Measurements from ENCODE around the gene GP5. TPM values are rescaled to one million over a fixed set of nuclear protein-coding genes. Genes with fewer than 3 reads are reported as not detected.

GP5 gene
- total and polyA plus RNA-seq, 9 of the 15 experiments (the other 6 are each of a cell fraction or from before 2014, with no cell fraction given), result 0.03 to 0.04 (median 0.04) TPM; not detected in 6

DNA sequence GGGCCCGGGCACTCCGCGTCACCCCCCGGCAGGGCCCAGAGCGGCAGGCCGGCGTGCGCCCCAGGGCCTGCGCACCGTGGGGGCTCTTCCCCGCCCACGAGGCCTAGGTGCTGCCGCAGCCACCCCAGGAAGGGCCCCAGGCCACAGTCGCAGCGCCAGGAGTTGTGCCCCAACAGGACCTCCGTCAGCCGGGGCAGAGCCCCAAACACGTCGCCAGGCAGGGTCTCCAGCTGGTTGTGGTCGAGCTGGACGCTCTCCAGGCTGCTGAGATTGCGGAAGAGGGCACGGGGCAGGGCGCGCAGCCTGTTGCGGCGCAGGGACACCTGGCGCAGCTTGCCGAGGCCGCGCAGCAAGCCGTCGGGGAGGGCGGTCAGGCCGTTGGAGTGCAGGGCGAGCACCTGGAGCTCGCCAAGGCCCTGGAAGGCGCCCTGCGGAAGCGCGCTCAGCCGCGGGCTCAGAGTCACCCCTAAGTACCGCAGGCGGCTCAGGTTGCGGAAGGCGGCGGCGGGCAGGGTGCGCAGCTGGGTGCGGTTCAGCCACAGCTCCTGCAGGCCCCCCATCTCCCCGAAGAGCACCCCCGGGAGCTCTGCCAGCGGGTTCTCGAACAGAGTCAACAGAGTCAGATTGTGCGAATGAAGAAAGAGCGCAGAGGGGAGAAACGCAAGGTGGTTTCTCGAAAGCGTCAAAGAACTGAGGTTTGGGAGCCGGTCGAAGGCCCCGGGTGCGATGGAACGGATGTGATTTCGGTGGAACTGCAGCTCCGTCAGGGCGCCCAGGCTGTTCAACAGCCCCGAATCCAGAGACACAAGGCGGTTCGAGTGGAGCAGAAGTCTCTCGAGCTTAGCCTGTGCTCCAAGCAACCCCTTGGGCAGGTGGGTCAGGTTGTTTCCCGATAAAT, 2.0 kb downstream of the GP5 start:
- Histone ChIP-seq H3K4me1 (replicated peaks in 1 of 2; ENCODE audit: control insufficient read depth in 2 of 2, insufficient read depth in 2 of 2, low read length in 2 of 2) (peaks cover 5 to 25% of the 10 kb centered on the region in 2 experiments; a peak in 4 of 5 replicates), H3K36me3 (ENCODE audit: control insufficient read depth, insufficient read depth, low read length) (no peaks in the 10 kb centered on the region), H2AFZ (ENCODE audit: low read depth, low read length) (no peak overlapping the region), H3K4me2 (ENCODE audit: insufficient read depth, low read length) (no peak overlapping the region), H3K27ac (ENCODE audit: extremely low read depth, low read depth, low read length) (no peak overlapping the region), H3K27me3 (ENCODE audit: control insufficient read depth in 2 of 2, insufficient read depth in 2 of 2, low read length in 2 of 2) (peaks cover 0 to 4% of the 10 kb centered on the region in 2 experiments; a peak in 1 of 5 replicates), H3K9me3 (replicated peaks; ENCODE audit: control insufficient read depth, insufficient read depth, low read depth, low read length) (no peaks in the 10 kb centered on the region), H4K20me1 (replicated peaks; ENCODE audit: control insufficient read depth, insufficient read depth, low read length) (no peaks in the 10 kb centered on the region), H3K79me2 (ENCODE audit: control insufficient read depth, insufficient read depth, low read length) (no peaks in the 10 kb centered on the region), H3K4me3 (no peak overlapping the region), H3K9ac (ENCODE audit: insufficient read depth in 1 of 2, low read depth in 2 of 2, low read length in 2 of 2) (no peak overlapping the region; a peak in 1 of 4 replicates), H3K9me1 (ENCODE audit: control insufficient read depth, insufficient read depth, low read length) (no peaks in the 10 kb centered on the region)
- ATAC-seq (no peak), DNase-seq (ENCODE audit: extremely low read depth in 1 of 4, low spot score in 3 of 4) (no peak), FAIRE-seq (no peak)
- ChIA-PET CTCF (ENCODE audit: low intra/inter-chr PET ratio) (no interaction called here), POLR2A (interaction anchor here (0.6 to 2.0 kb wide), 7 partner anchors 11 to 170 kb away, joined by 3 to 7 read pairs (median 3); no protein-coding TSS in a partner anchor)
- in situ Hi-C loops (cut with MboI) (no loop called here), intact Hi-C loops (cut with micrococcal nuclease) (no loop called here)
- WGBS (ENCODE audit: insufficient coverage, low coverage, missing lambda C conversion rate), result 86% methylated on average over 38 of the region's 73 CpGs
- no TSS peak for BruUV-seq (replicated peaks)
- TF ChIP-seq LARP7 (IDR thresholded peaks at IDR 0.05) (no peak), ZFPM2 (CRISPR knock-in tag; IDR thresholded peaks at IDR 0.05) (no peak), CREB1 (IDR thresholded peaks at IDR 0.05) (no peak), CREB1 (CRISPR knock-in tag; IDR thresholded peaks at IDR 0.05) (no peak), ZBTB8A (IDR thresholded peaks at IDR 0.05; ENCODE audit: partially characterized antibody) (no peak), BRD4 (IDR thresholded peaks at IDR 0.05) (no peak)
- TF ChIP-seq, protein P1, sequence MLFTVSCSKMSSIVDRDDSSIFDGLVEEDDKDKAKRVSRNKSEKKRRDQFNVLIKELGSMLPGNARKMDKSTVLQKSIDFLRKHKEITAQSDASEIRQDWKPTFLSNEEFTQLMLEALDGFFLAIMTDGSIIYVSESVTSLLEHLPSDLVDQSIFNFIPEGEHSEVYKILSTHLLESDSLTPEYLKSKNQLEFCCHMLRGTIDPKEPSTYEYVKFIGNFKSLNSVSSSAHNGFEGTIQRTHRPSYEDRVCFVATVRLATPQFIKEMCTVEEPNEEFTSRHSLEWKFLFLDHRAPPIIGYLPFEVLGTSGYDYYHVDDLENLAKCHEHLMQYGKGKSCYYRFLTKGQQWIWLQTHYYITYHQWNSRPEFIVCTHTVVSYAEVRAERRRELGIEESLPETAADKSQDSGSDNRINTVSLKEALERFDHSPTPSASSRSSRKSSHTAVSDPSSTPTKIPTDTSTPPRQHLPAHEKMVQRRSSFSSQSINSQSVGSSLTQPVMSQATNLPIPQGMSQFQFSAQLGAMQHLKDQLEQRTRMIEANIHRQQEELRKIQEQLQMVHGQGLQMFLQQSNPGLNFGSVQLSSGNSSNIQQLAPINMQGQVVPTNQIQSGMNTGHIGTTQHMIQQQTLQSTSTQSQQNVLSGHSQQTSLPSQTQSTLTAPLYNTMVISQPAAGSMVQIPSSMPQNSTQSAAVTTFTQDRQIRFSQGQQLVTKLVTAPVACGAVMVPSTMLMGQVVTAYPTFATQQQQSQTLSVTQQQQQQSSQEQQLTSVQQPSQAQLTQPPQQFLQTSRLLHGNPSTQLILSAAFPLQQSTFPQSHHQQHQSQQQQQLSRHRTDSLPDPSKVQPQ (CRISPR knock-in tag; IDR thresholded peaks at IDR 0.05; ENCODE audit: borderline replicate concordance), result no peak
- TF ChIP-seq, protein P2, sequence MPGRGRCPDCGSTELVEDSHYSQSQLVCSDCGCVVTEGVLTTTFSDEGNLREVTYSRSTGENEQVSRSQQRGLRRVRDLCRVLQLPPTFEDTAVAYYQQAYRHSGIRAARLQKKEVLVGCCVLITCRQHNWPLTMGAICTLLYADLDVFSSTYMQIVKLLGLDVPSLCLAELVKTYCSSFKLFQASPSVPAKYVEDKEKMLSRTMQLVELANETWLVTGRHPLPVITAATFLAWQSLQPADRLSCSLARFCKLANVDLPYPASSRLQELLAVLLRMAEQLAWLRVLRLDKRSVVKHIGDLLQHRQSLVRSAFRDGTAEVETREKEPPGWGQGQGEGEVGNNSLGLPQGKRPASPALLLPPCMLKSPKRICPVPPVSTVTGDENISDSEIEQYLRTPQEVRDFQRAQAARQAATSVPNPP (IDR thresholded peaks at IDR 0.05; ENCODE audit: borderline replicate concordance, insufficient read depth, insufficient read length), result no peak
- TF ChIP-seq, protein P3, sequence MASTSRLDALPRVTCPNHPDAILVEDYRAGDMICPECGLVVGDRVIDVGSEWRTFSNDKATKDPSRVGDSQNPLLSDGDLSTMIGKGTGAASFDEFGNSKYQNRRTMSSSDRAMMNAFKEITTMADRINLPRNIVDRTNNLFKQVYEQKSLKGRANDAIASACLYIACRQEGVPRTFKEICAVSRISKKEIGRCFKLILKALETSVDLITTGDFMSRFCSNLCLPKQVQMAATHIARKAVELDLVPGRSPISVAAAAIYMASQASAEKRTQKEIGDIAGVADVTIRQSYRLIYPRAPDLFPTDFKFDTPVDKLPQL (IDR thresholded peaks at IDR 0.05; ENCODE audit: extremely low read depth, insufficient read length), result no peak
- TF ChIP-seq, protein P4, sequence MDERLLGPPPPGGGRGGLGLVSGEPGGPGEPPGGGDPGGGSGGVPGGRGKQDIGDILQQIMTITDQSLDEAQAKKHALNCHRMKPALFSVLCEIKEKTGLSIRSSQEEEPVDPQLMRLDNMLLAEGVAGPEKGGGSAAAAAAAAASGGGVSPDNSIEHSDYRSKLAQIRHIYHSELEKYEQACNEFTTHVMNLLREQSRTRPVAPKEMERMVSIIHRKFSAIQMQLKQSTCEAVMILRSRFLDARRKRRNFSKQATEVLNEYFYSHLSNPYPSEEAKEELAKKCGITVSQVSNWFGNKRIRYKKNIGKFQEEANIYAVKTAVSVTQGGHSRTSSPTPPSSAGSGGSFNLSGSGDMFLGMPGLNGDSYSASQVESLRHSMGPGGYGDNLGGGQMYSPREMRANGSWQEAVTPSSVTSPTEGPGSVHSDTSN (CRISPR knock-in tag; IDR thresholded peaks at IDR 0.05; ENCODE audit: low read depth), result no peak
- TF ChIP-seq, protein P4 (tag; conservative IDR thresholded peaks at IDR 0.05; ENCODE audit: low read depth), result no peak
- TF ChIP-seq, protein P5, sequence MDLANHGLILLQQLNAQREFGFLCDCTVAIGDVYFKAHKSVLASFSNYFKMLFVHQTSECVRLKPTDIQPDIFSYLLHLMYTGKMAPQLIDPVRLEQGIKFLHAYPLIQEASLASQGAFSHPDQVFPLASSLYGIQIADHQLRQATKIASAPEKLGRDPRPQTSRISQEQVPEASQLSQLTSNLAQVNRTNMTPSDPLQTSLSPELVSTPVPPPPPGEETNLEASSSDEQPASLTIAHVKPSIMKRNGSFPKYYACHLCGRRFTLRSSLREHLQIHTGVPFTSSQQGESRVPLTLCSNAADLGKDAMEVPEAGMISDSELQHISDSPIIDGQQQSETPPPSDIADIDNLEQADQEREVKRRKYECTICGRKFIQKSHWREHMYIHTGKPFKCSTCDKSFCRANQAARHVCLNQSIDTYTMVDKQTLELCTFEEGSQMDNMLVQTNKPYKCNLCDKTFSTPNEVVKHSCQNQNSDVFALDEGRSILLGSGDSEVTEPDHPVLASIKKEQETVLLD (IDR thresholded peaks at IDR 0.05), result no peak

All from K562 (cell line).